ENCODE data around the gene FBLN7.

FBLN7 gene

DNA sequence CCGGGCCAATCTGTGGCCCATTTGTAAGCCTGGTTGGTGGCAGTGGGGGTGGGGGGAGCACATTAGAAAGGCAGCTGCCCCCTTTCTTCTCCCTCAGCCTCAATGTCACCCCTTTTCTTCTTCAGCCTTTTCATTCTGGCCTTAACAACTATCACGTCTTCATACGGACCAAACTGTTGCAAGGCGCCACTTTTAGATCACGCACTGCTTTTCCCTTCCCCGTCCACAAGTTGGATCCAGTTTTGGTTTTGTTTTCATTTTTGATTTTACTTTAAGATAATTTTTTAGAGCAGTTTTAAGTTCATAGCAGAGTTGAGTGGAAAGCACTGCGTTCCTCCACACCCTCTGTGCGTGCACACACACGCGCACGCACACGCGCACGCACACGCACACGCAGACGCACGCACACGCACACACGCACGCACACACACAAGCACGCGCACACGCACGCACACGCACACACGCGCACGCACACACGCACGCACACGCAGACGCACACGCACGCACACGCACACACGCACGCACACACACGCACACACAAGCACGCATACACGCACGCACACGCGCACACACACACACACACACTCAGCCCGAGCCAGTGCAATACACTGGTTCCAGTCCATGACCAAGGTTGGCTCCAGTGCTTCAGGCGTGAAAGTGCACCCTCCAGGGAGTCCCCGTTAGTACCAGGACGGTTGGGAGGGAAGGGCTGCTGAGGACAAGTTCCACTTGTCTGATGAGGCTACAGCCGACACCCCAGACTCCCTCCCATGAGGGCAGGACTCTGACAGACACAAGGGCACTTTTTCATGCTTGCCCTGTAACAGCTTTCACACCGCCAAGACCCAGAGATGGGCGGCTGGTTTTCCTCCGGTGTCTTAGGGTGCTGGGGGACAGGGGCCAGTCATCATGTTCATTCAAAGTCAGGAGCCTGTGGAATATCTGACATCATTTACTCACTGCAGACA lies 22.4 kb downstream of the FBLN7 start:
- no peak for DNase-seq

DNA sequence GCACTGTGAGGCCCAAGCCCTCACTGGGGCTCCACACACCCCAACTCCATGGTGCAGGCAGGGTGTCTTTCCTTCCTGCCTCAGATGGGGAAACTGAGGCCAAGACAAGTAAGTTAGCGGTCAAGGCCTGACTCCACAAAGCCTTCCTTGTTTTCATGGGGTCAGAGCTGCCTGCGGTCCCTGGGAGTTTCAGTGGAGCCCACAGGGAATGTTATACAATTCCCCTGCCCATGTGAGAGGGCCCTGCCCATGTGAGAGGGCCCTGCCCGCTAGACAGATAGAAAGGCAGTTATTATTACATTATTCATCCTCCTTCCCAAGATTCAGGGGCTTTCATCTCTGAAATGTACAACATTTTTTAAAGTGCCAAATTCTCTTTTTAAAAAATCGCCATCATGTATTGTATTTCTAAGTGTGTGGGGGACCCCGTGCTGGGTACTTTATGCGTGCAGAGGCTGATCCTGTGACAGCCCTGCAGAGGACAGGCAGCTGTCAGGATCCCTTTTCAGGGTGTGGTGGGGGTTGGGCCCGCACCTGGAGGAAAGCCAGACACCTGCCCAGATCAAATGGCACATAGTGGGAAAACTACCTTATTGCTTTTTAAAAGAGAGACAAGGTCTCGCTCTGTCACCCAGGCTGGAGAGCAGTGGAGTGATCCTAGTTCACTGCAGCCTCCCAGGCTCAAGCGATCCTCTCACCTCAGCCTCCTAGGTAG lies 23.4 kb downstream of the FBLN7 start:
- DNase-seq: no peak

DNA sequence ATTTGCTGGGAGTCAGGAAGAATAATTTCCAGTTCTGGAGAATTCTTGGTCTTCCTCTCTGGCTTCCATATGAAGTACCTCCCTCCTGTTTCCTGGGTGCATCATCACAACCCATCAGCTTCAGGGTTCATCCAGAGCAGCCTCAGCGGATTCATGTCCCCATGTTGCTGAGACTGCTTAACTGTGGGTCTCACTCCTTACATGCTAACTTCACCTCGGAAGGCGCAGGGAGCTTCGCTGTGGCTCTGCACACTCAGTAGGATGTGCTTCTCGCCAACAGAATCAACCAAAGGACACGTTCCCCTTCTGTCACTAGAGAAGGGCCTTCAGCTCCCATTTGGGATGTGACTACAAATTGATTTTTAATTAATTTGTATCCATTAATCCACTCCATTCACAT lies 24.2 kb downstream of the FBLN7 start:
- DNase-seq: no peak

DNA sequence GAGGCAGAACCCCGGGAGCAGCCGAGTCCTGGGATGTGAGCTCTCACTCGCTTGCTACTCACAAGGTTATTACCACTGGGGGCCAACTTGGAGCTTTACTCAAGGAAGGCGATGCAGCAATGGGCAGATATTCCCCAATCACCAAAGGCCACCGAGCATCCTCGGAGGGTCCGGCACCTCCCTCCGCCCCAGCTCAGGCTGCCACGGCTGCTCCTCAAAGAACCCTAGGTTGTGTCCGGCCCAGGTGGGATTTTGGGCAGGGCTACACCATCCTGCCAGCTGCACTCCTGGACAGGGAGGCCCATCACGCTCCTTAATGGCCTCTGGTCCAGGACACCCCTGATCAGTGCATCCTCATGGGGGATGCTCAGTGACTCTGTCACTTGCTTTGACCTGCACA lies 24.8 kb downstream of the FBLN7 start:
- no peak for DNase-seq

DNA sequence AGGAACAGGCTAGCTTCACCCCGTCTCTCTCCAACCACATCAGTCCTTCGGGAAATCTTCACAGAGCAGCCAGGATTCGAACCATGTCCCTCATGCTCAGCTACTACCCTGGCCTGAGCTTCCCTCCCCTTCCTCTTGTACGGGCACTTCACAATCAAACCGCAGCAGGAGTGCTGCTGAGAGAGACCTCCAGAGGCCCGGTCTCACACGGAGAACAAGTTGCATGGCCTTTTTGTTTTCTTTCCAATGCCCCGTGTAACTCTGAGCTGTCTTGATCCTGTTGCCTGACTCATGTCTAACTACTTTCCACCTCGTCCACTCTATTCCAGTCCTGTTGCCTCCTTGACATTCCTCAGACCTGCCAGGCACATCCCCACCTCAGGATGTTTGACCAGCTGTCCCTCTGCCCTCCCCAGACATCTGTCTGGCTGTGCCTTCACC lies 25.4 kb downstream of the FBLN7 start:
- DNase-seq: no peak

DNA sequence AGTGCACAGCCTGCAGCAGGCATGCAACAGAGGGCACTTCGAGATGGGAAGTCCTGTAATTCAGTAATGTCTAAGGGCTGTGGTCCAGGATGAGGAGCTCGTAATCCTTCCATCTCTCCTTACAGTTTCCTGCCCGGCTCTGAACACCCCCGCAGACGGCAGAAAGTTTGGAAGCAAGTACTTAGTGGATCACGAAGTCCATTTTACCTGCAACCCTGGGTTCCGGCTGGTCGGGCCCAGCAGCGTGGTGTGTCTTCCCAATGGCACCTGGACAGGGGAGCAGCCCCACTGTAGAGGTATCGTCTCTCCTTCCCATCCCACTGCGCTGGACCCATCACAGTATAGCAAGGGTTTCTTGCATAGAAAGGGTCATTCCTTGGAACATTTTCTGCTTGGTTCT lies 26.7 kb downstream of the FBLN7 start:
- DNase-seq: no peak

DNA sequence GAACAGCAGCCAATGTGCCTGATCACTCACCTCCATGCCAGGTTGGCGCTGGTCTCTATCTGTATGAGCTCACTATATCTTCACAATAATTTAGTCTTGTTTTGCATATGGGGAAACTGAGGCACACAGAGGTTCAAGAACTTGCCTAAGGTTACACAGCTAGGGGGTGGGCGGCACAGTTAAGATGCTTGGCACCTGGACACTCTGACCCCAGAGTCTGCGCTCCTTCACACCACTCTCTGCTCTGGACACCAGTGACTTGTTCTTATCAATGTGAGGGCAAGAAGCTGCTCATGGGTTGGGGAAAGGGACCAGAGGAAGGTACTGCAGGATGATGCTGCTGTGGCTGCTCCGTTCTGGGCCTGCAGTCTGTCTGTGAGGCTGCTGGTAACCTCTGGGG lies 27.1 kb downstream of the FBLN7 start:
- DNase-seq: no peak

DNA sequence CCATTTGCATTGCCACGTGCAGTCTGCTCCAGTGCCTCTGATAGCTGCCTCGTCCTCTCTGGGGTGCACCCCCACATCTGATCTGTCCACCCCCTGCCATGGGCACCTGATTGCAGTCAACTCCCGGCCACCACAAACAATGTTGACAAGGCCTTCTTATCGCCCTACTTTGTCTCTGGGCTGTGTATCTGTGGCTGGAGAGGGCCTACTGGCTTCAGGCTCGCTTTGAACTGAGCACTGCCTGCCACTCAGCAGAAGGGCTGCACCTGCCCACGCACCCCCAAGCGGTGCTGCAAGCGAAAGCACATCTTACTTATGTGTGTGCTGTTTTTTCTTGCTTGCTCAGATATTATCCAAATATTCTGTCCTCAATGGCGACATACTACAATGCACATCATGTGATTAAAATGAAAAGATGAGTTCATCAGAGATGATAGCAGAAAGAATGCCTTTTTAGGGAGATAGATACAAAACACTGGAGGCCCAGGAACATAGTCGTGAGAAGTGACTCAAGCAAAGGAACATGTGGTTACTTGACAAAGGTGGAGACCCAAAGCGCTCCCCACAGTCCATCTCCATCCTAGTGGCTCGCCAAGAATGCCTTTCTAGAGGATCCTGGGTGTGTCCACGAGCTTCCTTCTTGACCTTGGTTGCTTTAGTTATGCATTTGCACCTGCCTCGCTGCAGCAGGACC lies 28.8 kb downstream of the FBLN7 start:
- DNase-seq: no peak

DNA sequence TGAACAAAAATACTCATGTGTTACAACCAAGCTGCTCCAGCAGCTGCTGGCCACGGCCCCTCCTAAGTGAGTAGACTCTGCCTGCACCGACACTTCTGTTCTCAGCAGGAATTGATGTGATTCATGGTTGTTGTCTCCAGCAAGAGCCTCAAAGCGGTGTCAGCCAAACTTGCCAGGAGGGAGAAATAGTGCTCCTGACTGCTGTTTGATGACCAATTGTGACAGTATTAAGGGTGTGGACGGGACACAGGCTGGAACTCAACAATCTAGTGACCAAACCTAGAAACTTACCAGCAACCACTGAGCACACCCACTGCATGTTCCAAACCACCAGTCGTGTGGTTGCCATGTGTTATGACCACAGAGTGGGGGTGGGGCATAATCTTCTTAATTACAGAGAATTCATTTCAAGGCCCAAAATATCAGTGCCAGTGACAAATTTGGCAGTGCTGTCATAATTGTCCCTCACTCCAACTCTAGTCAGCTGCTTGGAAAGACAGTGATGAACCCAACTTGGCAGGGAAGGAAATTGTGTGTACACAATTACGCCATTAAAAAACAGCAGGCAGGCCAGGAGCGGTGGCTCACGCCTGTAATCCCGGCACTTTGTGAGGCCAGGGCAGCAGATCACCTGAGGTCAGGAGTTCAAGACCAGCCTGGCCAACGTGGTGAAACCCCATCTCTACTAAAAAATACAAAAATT lies 30.4 kb downstream of the FBLN7 start:
- DNase-seq: no peak

DNA sequence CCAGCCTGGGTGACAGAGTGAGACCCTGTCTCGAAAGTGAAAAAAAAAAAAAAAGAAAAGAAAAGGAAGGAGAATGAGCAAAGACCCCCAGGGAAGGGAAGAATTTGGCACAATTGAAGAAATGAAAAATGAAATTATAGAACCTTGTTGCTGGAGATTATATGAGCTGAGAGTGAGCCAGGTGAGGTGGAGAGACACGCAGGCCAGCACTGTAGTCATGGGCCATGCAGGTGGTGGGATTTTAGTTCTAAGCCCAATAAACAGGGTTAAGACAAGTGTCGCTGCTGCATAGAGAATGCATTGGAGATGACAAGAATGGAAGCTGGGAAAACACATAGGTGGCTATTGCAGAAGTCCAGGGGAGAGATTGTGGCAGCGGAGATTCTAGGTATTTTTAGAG lies 32.3 kb downstream of the FBLN7 start:
- DNase-seq: no peak

DNA sequence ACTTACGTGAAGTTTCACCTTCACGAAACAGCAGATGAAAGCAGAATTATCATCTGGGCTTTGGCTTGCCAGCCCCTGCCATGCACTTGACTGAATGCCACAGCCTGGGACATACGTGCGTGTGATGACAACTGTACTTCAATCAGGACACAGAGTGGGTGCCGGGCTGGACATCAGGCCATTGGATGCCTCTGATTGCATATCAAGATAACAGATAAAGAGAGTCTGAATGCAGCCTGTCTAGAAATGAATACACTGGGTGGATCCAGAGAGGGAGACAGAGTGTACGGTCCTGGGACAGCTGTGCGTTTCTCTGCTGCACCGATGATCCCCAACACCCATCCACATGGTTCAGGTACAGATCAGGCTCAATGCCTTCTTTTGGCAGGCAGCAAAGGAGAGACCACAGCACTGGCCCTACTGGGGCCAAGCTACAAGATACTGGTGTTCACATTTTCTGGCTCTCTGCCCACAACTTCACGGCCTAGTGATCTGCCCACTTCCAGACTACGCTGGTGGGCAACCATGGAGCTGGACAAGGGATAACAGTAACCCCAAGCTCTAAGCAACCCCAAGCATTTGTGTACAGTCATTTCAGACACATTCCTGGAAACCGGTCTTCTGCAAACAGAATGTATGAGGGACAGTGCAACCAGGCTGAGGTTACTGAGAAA lies 35.6 kb downstream of the FBLN7 start:
- no peak for DNase-seq

DNA sequence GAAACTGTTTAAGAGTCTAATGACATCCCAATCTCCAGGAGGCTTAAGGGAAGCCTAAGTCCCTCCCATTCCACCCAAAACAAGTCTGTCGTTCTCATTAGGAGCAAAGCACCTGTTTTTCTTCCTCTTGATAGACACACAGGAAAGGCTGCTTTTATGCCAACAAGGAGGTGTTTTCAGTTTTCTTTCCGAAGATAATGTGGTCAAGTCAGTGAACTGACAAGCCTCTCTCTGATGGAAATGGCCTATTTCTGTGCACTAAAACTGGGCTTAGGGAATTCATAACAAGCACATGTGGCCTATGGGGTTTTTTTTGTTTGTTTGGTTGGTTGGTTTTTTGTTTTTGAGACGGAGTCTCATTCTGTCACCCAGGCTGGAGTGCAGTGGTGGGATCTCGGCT lies 36.2 kb downstream of the FBLN7 start:
- no peak for DNase-seq

DNA sequence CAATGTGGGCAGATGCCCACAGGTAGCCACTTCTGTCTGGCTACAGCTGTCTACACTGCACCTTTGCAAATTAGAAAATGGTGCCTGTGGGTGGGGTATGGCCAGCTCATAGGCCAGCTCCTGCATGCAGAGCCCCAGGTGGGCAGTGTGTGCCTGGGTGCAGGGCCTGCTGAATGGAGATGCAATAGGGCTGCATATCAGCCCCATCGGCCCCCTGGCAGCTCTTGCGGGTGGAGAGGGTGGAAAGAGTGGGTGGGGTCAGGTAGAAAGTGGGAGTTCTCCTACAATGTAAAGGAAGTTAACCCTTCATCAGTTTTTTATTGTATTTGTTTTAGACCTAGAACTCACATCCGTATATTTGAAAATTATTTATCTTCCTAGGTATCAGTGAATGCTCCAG lies 37.1 kb downstream of the FBLN7 start:
- no peak for DNase-seq

DNA sequence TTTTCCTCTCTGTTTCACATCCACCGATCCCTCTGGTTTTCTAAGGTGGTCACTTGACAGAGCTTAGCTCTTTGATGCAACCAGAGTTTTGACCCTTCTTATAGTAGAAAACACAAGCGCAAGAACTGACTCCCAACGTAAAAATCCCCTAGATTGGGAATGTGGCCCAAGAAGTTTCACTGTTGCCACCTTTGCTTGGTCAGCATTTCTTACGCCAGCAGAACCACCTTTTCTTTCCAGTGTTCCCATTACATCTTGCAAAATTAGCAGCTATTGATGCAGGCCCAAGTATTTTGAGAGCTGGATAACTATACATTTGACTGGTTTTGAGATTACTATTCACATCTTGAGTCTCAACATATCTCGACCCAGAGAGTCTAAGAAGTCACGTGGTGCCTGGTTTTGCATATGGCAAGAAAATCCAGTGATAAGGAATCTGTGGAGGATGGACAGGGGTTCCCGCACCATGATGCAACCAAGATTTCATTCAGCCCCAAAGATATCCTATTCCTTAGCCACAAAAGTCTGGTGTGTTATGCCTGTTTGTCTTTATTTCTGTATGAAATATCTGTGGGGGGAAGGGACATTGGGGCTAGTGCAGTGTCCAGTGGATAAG lies 37.9 kb downstream of the FBLN7 start:
- no peak for DNase-seq

DNA sequence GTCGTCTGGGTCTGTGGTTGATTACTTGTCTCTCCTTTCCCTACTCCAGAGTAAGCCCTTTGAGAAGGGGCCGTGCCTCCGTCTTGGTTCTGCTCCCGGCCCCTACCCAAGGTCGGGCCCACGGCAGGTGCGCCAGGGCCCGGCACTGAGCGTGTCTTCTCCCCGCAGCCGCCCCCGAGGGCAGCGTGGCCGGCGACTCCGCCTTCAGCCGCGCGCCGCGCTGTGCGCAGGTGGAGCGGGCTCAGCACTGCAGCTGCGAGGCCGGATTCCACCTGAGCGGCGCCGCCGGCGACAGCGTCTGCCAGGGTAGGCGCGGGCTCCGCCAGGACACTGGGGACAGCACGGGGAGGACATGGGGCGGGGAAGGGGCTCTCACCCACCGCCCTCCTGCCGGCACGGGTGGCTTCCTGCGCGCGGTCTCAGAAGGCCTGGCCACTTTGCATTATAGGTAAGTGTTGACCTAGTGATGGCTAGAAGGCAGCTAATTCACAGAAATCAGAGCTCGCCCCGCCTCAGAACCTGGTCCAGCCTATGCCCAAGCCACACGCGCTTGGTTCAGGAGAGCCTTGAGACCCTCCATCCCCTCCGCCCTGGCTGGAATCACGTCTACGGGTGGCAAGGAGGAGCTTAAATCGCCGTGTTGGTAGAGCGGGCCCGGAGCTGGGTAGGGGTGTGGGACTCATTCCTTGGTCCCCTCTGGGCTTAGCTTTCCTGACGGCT lies 43.5 kb downstream of the FBLN7 start:
- DNase-seq: peak; percentile 54 to 77 (median 60)

DNA sequence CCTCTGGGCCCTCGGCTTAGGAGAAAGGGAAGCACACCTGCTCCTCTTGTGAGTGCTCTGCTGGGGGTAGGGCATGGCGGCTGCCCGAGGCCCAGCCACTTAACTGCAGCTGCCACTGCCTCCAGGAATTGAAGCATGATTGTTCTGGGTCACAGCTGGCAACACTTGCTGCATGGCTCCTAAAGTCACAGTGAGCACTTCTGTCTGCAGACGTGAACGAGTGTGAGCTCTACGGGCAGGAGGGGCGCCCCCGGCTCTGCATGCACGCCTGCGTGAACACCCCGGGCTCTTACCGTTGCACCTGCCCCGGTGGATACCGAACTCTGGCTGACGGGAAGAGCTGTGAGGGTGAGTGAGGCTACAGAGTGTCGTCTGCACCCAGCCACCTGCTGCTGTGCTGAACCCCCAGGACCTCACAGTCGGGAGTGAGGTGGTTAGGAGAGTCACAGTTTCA lies 44.4 kb downstream of the FBLN7 start:
- DNase-seq: peak; percentile 43 to 61 (median 51)

DNA sequence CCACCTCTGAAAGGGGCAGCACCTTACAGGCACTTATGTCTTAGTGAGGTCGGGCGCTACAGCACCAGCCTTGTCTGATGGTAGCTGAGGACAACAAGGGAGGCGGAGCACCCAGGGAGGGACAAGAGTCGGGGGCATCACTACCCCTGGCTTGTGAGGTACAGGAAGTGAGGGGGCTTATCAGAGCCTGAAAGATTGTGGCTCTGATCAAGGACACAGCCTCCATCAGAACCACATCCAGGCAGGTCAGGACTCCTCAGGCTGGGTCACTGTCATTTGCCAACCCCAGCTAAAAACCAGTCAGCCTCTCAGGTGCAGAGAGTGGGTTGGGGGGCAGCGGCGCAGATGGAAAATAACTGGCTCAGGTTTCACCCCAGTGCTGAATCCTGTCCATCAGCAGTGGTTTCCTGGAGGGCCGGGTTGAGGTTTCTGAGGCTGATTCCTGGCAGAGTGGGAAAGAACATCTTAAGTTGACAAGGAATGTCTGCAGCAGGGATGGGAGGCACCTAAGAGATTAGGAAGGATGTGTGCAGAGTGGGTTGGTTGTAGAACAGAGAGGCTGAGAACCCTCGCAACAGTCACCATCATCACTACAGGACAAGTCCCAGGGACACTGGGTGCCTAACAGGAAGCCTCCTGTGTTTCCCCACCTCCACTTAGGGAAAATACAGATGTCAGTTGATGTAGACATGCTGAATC lies 45.3 kb downstream of the FBLN7 start:
- peak in 2 of 6 experiments; percentile 11 to 23 for DNase-seq

DNA sequence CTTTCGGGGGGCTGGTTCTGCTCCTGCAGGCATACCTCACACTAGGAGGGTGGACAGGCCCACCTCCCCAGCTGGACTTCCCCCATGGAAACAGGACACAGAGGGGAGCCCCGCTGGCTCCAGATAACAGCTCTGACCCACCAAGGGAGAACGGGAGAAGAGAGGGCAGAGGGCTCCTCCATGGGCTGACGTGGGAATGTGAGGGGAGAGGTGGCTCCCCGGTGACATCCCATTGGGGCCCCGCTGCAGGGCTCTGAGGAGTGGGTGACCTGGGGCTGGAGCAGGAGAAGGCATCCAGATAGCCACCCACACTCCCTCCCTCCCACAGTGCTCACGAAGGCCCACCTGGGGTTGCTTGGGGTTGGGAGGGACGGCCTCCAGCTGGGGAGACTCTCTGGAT lies 45.9 kb downstream of the FBLN7 start:
- no peak for DNase-seq

DNA sequence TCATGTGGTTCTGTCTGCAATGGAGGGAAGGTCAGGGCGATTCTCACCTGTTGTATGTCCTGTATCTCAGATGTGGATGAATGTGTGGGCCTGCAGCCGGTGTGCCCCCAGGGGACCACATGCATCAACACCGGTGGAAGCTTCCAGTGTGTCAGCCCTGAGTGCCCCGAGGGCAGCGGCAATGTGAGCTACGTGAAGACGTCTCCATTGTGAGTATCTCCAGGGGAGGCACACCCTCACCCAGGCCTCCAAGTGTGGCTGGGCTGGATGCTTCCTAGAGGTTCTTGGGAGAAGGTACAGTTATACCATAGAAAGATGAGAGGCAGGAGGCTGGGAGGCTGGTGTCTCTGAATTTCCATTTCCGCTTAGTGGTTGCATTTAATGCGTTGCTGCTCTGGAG lies 46.9 kb downstream of the FBLN7 start:
- no peak for DNase-seq

DNA sequence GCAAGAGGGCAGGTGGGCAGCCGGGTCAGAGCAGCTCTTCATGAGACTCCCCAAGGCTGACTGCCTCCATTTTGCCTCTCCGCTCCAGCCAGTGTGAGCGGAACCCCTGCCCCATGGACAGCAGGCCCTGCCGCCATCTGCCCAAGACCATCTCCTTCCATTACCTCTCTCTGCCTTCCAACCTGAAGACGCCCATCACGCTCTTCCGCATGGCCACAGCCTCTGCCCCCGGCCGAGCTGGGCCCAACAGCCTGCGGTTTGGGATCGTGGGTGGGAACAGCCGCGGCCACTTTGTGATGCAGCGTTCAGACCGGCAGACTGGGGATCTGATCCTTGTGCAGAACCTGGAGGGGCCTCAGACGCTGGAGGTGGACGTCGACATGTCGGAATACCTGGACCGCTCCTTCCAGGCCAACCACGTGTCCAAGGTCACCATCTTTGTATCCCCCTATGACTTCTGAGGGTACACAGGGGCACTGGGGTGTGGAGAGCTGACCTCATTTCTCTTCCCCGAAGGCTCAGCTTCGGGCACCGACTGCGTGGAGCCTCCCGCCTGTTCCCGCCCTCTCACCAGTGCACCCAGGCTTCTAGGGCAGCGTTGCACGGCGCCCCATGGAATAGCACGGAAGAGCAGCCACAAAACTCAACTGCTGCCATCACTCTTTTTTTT lies 49.0 kb downstream of the FBLN7 start:
- peak in 1 of 6 experiments; percentile 24 for DNase-seq

Measured in stimulated activated naive CD4-positive, alpha-beta T cell (primary cell).